Epidermal melanocyte (primary cell): ENCODE data around the gene TMEM184B.
"Not testable (repeated sequence)": the region's sequence is repeated elsewhere in the genome, so short reads cannot be mapped to it uniquely, and the experiment has no call there.

Experiments
- DNase-seq: peaks from one replicate; pipeline ENCODE4 v3.0.0; 2011; ENCODE audit warnings: low spot score; ENCODE audit not compliant: insufficient read length

Gene TMEM184B

GRCh38 chr22:38249803-38250642 lies 22.8 kb downstream of the TMEM184B start:
- DNase-seq = no peak

GRCh38 chr22:38249301-38249700 lies 23.5 kb downstream of the TMEM184B start:
- DNase-seq = no peak

GRCh38 chr22:38248280-38248679 lies 24.5 kb downstream of the TMEM184B start:
- DNase-seq = no peak

- no peak for DNase-seq
Measured at GRCh38 chr22:38247713-38248112, 25.1 kb downstream of the TMEM184B start.

- no peak for DNase-seq
Measured at GRCh38 chr22:38246692-38247091, 26.1 kb downstream of the TMEM184B start.

GRCh38 chr22:38246046-38246658 lies 26.7 kb downstream of the TMEM184B start:
- no peak for DNase-seq

GRCh38 chr22:38244106-38244505 lies 28.7 kb downstream of the TMEM184B start:
- no peak for DNase-seq

- DNase-seq = no peak
Measured at GRCh38 chr22:38243007-38243765, 29.6 kb downstream of the TMEM184B start.

GRCh38 chr22:38240734-38241252 lies 32.0 kb downstream of the TMEM184B start:
- no peak for DNase-seq

GRCh38 chr22:38239101-38239761 lies 33.6 kb downstream of the TMEM184B start:
- peak; percentile 73 for DNase-seq

- DNase-seq = peak; percentile 45
Measured at GRCh38 chr22:38238519-38239071, 34.2 kb downstream of the TMEM184B start.

GRCh38 chr22:38236786-38237185 lies 36.0 kb downstream of the TMEM184B start:
- no peak for DNase-seq

- no peak for DNase-seq
Measured at GRCh38 chr22:38235240-38235850, 37.5 kb downstream of the TMEM184B start.

GRCh38 chr22:38233856-38234255 lies 39.0 kb downstream of the TMEM184B start:
- DNase-seq = not testable (repeated sequence)

- DNase-seq = no peak
Measured at GRCh38 chr22:38233427-38233826, 39.4 kb downstream of the TMEM184B start.

- no peak for DNase-seq
Measured at GRCh38 chr22:38232196-38232595, 40.6 kb downstream of the TMEM184B start.

GRCh38 chr22:38230916-38231315 lies 41.9 kb downstream of the TMEM184B start:
- no peak for DNase-seq

GRCh38 chr22:38230108-38230825 lies 42.5 kb downstream of the TMEM184B start:
- no peak for DNase-seq

GRCh38 chr22:38228873-38229740 lies 43.7 kb downstream of the TMEM184B start:
- DNase-seq = no peak
